OCI-LY3 (cell line): Measurements from ENCODE around the gene ETHE1.

Source experiments
- CTCF ChIP-seq: fragments of 200-600, 300-600 bp; sonication (generic); IDR thresholded peaks from 2 replicates; pipeline ENCODE4 v1.5.1; 2014; ENCODE audit warnings: antibody characterized with exemption, low read length, low read depth
- EZH2phosphoT487 ChIP-seq: fragments of 200-600 bp; shearing (Covaris generic); IDR thresholded peaks from 2 replicates; pipeline ENCODE4 v1.6.1; 2018; ENCODE audit warnings: antibody characterized with exemption, mixed run types, low read depth

DNA sequence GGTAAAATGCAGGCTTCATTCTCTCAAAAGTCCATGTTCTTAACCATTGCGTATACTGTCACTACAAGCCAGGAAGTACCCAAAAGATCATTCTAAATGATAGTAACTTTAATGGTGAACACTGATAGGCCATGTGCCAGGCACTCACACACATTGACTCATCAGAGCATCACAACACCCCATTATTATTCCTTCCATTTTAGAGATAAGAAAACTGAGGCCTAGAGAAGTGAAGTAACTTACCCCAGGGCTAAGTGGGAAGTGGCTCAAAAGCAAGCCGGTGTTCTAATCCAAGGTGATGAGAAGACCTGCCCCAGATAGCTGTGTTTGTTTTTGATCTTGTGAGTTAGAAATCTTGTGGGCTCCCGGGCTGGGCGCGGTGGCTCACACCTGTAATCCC, 21.1 kb downstream of the ETHE1 start:
- no peak for TF ChIP-seq CTCF
- no peak for TF ChIP-seq EZH2phosphoT487
